GM19468 (cell line): ENCODE measurements around the gene ENPP6.
"Not testable (repeated sequence)": the region's sequence is repeated elsewhere in the genome, so short reads cannot be mapped to it uniquely, and the experiment has no call there.

Experiments used
- ATAC-seq: cut with Tn5 transposase; IDR thresholded peaks from one replicate; pipeline ENCODE4 v1.9.1; 2021; ENCODE audit warnings: mild to moderate bottlenecking, moderate library complexity, moderate number of reproducible peaks; ENCODE audit not compliant: unreplicated experiment; ENCODE audit errors: extremely low read depth

ENPP6 gene

GRCh38 chr4:184238072-184238745 is 20.5 kb upstream of the ENPP6 start:
- no peak for ATAC-seq

- no peak for ATAC-seq
Observed at GRCh38 chr4:184237612-184238011, 19.9 kb upstream of the ENPP6 start.

GRCh38 chr4:184235526-184235925 is 17.9 kb upstream of the ENPP6 start:
- no peak for ATAC-seq

- no peak for ATAC-seq
Observed at GRCh38 chr4:184234155-184234554, 16.5 kb upstream of the ENPP6 start.

GRCh38 chr4:184232975-184233374 is 15.3 kb upstream of the ENPP6 start:
- no peak for ATAC-seq

DNA sequence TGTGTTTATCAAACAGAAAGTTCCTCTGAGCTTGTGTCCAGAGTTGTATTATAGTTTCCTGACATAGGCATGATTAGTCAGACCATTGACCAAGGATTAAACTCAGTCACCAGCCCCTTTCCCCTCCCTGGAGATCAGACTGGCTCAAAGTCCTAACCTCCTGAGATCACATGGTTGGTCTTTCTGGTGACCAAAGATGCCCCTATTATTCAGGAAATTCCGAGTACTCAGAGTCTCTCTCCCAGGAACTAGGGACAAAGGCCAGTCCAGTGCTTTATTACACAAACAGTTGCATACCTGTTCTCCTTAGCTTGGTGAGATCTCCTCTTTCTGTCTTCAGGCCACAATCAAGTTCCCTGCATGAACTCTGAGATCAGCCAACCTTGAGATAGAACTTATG is 14.5 kb upstream of the ENPP6 start:
- no peak for ATAC-seq

- no peak for ATAC-seq
Observed at GRCh38 chr4:184231573-184231972, 13.9 kb upstream of the ENPP6 start.

DNA sequence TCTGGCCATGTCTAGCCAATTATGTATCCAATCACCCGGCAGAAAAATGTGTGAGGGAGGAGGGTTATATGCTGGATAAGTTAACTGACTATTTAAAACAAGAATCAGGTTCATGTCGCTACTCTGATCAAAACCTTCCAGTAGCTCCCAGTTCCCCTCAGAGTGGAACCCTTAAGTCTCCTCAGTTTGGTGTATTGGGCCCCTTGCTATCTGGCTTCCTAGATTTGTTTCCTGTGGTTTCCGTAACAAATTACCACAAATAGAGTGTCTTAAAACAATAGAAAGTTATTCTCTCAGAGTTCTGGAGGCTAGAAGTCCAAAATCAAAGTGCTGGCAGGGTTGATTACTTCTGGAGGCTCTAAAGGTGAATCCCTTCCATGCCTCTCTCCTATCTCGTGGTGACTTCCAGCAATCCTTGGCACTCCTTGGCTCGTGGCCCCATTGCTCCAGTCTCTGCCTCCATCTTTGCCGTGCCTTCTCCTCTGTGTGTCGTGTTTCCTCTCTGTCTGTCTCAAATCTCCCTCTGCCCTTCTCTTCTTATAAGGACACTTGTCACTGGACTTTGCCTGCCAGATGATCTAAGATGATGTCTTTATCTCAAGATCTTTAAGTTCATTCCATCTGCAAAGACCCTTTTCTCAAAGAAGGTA is 10.5 kb upstream of the ENPP6 start:
- ATAC-seq, result no peak

DNA sequence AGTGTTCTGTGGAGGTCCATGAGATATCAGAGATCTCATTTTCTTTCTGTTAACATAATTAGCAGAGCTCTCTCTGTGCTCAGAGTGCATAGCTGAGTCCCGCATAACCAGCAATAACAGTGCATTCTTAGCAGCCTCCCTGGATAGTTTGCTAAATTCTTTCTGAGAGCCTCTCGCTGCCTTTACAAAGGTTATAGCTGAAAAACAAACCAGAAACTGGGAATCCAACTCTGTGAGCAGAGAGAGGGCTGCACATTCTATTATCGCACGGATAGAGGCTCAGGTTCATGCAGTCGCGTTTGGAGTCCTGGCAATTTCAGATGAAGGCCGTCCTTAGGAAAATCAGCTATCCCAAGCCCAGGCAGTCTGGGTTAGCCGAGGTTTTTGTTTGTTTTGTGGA is 1.2 kb downstream of the ENPP6 start:
- ATAC-seq, result no peak

DNA sequence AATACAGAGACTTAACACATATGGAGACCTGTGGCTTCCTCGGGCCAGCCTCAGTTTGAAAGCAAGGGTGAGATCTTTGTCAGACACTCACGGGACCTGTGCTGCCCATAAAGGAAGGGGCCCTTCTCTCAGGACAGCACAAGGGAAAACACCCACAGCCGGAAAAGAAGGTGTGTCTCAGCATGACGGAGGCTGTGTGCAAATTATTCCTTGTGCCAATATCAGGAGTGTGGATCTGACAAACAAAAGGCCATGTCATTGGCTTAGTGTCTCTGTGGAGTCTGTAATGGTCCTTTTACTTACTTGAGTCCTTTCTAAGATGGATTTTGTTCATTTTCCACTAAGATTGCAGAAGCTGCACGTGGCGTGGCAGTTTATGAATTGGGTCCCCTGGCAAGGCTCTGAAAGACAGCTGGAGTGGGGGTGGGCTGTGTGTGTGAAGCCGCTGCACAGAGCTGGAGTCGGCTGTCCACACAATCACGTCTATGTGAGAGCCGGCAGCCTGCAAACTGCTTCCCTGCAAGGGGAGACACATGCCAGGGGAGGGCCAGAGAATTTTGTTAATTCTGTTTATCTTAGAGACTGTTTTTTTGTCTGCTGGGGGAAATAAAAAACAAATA is 1.9 kb downstream of the ENPP6 start:
- no peak for ATAC-seq

- no peak for ATAC-seq
Observed at GRCh38 chr4:184214931-184215330, 2.7 kb downstream of the ENPP6 start.

- ATAC-seq, result not testable (repeated sequence)
Observed at GRCh38 chr4:184207734-184208607, 9.7 kb downstream of the ENPP6 start.

DNA sequence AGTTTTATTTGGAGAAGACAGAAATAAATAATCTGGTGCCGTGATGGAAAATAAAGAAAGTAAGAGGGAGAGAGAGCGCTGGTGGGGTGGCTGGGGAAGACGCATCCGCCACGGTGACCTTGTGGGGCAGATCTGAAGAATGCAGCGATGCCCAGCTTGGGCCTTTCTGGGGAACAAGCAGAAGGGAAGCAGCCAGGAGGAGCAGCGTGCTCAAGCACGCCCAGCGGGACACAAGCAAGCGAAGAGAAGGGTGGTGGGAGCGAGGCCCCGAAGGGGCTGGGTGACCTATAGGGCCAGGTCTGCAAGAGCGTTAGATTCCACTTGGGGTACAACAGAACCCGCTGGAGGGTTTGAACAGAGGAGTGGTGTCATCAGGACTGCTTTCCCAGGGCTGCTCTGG is 12.4 kb downstream of the ENPP6 start:
- no peak for ATAC-seq

DNA sequence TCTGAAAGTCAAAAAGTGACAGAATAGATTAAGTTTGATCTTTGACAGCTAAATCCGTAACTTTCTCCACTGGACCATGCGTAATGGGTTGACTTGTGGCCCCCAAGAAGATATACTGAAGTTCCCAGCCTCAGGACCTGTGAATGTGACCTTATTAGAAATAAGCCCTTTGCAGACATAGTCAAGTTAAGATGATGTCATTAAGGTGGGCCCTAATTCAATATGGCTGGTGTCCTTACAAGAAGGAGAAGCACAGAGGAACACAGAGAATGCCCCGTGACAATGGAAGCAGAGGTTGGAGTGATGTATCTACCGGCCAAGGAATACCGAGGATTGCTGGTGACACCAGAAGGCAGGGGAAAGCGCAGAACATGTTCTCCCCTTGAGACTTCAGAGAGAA is 14.4 kb downstream of the ENPP6 start:
- no peak for ATAC-seq

- ATAC-seq, result no peak
Observed at GRCh38 chr4:184201179-184201578, 16.5 kb downstream of the ENPP6 start.

- ATAC-seq, result no peak
Observed at GRCh38 chr4:184200296-184200695, 17.4 kb downstream of the ENPP6 start.

DNA sequence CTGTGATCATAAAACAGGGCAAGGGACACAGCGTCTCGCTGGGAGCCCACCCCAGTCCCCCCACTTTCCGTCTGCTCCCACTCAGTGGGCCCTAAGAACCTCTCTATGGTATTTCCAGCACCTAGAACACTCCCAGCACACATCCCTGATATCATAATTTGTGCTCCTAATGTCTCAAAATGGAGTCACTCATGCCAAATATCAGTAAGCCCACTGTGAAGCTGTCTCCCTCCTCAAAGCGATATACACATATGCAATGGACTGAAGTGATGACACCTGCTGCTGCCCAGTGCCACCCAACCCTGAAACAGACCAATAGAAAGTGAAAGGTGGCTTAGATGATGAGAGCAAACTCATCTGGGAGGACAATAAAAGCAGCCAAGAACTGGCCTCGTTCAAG is 17.9 kb downstream of the ENPP6 start:
- no peak for ATAC-seq

GRCh38 chr4:184198190-184198589 is 19.5 kb downstream of the ENPP6 start:
- ATAC-seq, result no peak

GRCh38 chr4:184197536-184198082 is 20.1 kb downstream of the ENPP6 start:
- no peak for ATAC-seq

DNA sequence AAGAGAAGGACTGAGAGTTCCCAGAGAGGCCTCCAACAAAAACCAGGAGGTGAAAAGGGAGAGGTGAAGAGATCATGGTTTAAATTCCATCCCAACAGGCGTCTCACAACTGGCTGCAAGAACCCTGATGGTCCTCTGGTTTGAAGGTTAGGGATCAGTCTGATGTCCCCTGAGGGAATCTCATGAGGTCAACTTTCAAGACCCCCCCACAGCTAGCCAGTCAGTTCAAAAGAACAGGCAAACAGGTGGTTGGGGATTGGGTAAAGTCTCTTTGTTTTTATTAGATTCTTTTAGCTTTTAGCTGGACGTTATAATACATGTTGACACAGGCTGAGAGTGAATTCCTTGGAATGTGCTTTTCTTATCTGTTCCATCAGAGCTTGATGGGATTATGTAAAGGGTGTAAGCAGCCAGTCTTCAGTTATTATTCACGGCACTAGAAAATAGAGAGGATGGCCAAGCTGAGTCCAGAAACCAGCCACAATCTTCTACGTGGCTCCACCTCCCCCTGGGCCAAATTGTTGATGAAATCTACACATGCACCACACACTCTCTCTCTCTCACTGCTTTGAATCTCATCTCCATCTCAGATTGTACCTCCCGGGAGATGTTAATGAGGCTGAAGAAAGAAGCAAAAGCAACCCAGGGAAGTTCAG is 20.8 kb downstream of the ENPP6 start:
- no peak for ATAC-seq
